GM23338 (cell line): Measurements from ENCODE around the gene HLA-B. TPM values are rescaled to one million over a fixed set of nuclear protein-coding genes. Genes with fewer than 3 reads are reported as not detected.

ENCODE experiments used
- ATAC-seq: fragments of 200-7000 bp; cut with Tn5 transposase; 3 replicates; pipeline ENCODE4 v1.9.1; 2020
- DNase-seq: peaks from one replicate; pipeline ENCODE4 v3.0.0-alpha.2; 2015; ENCODE audit warnings: low spot score
- H2AFZ ChIP-seq: fragments of 200-600 bp; sonication (generic); 2 replicates; pipeline ENCODE4 v1.8.0; 2016; ENCODE audit warnings: antibody characterized with exemption, mild to moderate bottlenecking, moderate library complexity
- H3F3A ChIP-seq: fragments of 200-600 bp; sonication (generic); replicated peaks from 2 replicates; pipeline ENCODE4 v1.8.0; 2017; ENCODE audit warnings: antibody characterized with exemption, mixed run types, low read depth
- H3K27ac ChIP-seq: fragments of 200-600 bp; sonication (generic); 2 replicates; pipeline ENCODE4 v1.6.1; 2016; ENCODE audit warnings: low read depth
- H3K27me3 ChIP-seq: fragments of 200-600 bp; sonication (generic); 2 replicates; pipeline ENCODE4 v1.8.0; 2016; ENCODE audit warnings: mild to moderate bottlenecking, mixed run types, moderate library complexity; ENCODE audit not compliant: insufficient read depth
- H3K36me3 ChIP-seq: fragments of 200-600 bp; sonication (generic); 2 replicates; pipeline ENCODE4 v1.8.0; 2016; ENCODE audit warnings: mild to moderate bottlenecking; ENCODE audit not compliant: insufficient read depth
- H3K4me1 ChIP-seq: fragments of 200-600 bp; sonication (generic); 2 replicates; pipeline ENCODE4 v1.8.0; 2016; ENCODE audit warnings: mild to moderate bottlenecking, moderate library complexity; ENCODE audit not compliant: insufficient read depth
- H3K4me2 ChIP-seq: fragments of 200-600 bp; sonication (generic); 2 replicates; pipeline ENCODE4 v1.7.1; 2017; ENCODE audit warnings: mixed run types
- H3K4me3 ChIP-seq: fragments of 200-600 bp; sonication (generic); 2 replicates; pipeline ENCODE4 v1.6.1; 2016; ENCODE audit warnings: mixed run types
- H3K79me2 ChIP-seq: fragments of 200-600 bp; sonication (generic); replicated peaks from 2 replicates; pipeline ENCODE4 v1.8.0; 2017; ENCODE audit warnings: mild to moderate bottlenecking; ENCODE audit not compliant: insufficient read depth
- H3K9me2 ChIP-seq: fragments of 200-600 bp; sonication (generic); 2 replicates; pipeline ENCODE4 v1.8.0; 2017; ENCODE audit not compliant: insufficient read depth
- H4K20me1 ChIP-seq: fragments of 200-600 bp; sonication (generic); replicated peaks from 2 replicates; pipeline ENCODE4 v1.8.0; 2017; ENCODE audit warnings: mild to moderate bottlenecking; ENCODE audit not compliant: insufficient read depth
- H3K27ac Mint-ChIP-seq: 2 replicates; pipeline ENCODE4 v1.8.0; 2020; ENCODE audit warnings: inconsistent platforms, mild to moderate bottlenecking, moderate library complexity, mixed read lengths
- H3K27me3 Mint-ChIP-seq: 3 replicates; pipeline ENCODE4 v1.8.0; 2022; ENCODE audit warnings: low read depth, mild to moderate bottlenecking, moderate library complexity, mixed read lengths, inconsistent platforms; ENCODE audit not compliant: insufficient read depth, poor library complexity
- H3K36me3 Mint-ChIP-seq: 3 replicates; pipeline ENCODE4 v1.8.0; 2021; ENCODE audit warnings: low read depth, mild to moderate bottlenecking, inconsistent platforms, moderate library complexity, mixed read lengths
- H3K4me1 Mint-ChIP-seq: 3 replicates; pipeline ENCODE4 v1.8.0; 2020; ENCODE audit warnings: mild to moderate bottlenecking, inconsistent platforms, mixed read lengths
- H3K4me3 Mint-ChIP-seq: 3 replicates; pipeline ENCODE4 v1.8.0; 2021; ENCODE audit warnings: moderate library complexity, mild to moderate bottlenecking, inconsistent platforms, mixed read lengths
- H3K9me3 Mint-ChIP-seq: 3 replicates; pipeline ENCODE4 v1.8.0; 2020; ENCODE audit warnings: moderate library complexity, mild to moderate bottlenecking, inconsistent platforms, mixed read lengths
- REST ChIP-seq: IDR thresholded peaks from one replicate; pipeline ENCODE4 v1.6.1; 2018; ENCODE audit warnings: antibody characterized with exemption; ENCODE audit not compliant: unreplicated experiment
- ZNF114 ChIP-seq: fragments of 250-450 bp; sonication (Bioruptor Pico); IDR thresholded peaks from 2 replicates; pipeline ENCODE4 v1.5.0; 2020; ENCODE audit warnings: mild to moderate bottlenecking, moderate library complexity
- polyA plus RNA-seq: library from polyadenylated mRNA; unstranded; fragments of >200 nt; fragmentation: Nextera tagmentation; extraction: Ambion mirVana; gene quantifications from 2 replicates; pipeline ENCODE4 v1.2.1, GENCODE V29; 2016
- total RNA-seq: library from RNA; depleted of rRNA; stranded (reverse); fragments of >200 nt; shearing (Covaris generic); gene quantifications from 2 replicates; pipeline ENCODE4 v1.2.3, GENCODE V29; 2014
- TF ChIP-seq, protein P1 (sequence below): fragments of 250-450 bp; sonication (Bioruptor Pico); IDR thresholded peaks from 2 replicates; pipeline ENCODE4 v1.5.0; 2020; ENCODE audit warnings: mild to moderate bottlenecking, moderate library complexity

HLA-B gene
- total and polyA plus RNA-seq, 2 experiments from 2014 or later, result 44.3 to 86.0 TPM

DNA sequence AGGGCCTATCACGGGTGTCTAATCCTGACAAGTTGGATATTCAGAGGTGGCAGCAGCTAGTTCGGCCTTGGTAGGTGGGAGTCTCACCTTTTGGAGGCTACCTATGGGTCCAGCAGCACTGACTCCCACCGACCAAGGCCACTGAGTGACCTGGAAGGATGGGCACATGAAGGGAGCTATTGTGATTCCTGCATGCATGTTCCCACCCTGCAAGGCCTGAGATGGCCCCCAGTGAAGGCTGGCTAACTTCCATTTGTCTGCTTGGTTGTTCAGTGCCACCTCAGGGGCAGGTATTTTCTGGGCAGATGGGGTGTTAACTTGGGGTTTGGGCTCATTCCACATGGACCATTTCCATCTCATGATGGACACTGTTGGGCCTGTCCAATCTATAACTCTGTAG is 28.1 kb upstream of the HLA-B start (continued):
- TF ChIP-seq, protein P1, sequence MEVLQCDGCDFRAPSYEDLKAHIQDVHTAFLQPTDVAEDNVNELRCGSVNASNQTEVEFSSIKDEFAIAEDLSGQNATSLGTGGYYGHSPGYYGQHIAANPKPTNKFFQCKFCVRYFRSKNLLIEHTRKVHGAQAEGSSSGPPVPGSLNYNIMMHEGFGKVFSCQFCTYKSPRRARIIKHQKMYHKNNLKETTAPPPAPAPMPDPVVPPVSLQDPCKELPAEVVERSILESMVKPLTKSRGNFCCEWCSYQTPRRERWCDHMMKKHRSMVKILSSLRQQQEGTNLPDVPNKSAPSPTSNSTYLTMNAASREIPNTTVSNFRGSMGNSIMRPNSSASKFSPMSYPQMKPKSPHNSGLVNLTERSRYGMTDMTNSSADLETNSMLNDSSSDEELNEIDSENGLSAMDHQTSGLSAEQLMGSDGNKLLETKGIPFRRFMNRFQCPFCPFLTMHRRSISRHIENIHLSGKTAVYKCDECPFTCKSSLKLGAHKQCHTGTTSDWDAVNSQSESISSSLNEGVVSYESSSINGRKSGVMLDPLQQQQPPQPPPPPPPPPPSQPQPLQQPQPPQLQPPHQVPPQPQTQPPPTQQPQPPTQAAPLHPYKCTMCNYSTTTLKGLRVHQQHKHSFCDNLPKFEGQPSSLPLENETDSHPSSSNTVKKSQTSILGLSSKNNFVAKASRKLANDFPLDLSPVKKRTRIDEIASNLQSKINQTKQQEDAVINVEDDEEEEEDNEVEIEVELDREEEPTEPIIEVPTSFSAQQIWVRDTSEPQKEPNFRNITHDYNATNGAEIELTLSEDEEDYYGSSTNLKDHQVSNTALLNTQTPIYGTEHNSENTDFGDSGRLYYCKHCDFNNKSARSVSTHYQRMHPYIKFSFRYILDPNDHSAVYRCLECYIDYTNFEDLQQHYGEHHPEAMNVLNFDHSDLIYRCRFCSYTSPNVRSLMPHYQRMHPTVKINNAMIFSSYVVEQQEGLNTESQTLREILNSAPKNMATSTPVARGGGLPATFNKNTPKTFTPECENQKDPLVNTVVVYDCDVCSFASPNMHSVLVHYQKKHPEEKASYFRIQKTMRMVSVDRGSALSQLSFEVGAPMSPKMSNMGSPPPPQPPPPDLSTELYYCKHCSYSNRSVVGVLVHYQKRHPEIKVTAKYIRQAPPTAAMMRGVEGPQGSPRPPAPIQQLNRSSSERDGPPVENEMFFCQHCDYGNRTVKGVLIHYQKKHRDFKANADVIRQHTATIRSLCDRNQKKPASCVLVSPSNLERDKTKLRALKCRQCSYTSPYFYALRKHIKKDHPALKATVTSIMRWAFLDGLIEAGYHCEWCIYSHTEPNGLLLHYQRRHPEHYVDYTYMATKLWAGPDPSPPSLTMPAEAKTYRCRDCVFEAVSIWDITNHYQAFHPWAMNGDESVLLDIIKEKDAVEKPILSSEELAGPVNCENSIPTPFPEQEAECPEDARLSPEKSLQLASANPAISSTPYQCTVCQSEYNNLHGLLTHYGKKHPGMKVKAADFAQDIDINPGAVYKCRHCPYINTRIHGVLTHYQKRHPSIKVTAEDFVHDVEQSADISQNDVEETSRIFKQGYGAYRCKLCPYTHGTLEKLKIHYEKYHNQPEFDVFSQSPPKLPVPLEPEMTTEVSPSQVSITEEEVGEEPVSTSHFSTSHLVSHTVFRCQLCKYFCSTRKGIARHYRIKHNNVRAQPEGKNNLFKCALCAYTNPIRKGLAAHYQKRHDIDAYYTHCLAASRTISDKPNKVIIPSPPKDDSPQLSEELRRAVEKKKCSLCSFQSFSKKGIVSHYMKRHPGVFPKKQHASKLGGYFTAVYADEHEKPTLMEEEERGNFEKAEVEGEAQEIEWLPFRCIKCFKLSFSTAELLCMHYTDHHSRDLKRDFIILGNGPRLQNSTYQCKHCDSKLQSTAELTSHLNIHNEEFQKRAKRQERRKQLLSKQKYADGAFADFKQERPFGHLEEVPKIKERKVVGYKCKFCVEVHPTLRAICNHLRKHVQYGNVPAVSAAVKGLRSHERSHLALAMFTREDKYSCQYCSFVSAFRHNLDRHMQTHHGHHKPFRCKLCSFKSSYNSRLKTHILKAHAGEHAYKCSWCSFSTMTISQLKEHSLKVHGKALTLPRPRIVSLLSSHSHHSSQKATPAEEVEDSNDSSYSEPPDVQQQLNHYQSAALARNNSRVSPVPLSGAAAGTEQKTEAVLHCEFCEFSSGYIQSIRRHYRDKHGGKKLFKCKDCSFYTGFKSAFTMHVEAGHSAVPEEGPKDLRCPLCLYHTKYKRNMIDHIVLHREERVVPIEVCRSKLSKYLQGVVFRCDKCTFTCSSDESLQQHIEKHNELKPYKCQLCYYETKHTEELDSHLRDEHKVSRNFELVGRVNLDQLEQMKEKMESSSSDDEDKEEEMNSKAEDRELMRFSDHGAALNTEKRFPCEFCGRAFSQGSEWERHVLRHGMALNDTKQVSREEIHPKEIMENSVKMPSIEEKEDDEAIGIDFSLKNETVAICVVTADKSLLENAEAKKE (CRISPR knock-in tag), result no peak
- TF ChIP-seq REST (no peak), ZNF114 (no peak)

GRCh38 chr6:31383149-31383548 is 26.2 kb upstream of the HLA-B start:
- DNase-seq, result no peak
- Histone ChIP-seq H3K9me2 (no peaks in the 10 kb centered on the region), H3K79me2 (no peaks in the 10 kb centered on the region), H2AFZ (no peak overlapping the region), H4K20me1 (no peaks in the 10 kb centered on the region), H3K4me3 (no peak overlapping the region), H3F3A (no peaks in the 10 kb centered on the region), H3K27me3 (no peaks in the 10 kb centered on the region), H3K4me2 (no peak overlapping the region), H3K4me1 (no peaks in the 10 kb centered on the region), H3K27ac (no peak overlapping the region), H3K36me3 (no peaks in the 10 kb centered on the region)
- Mint-ChIP-seq H3K27ac (no peak overlapping the region), H3K4me3 (no peak overlapping the region), H3K9me3 (no peaks in the 10 kb centered on the region), H3K36me3 (no peaks in the 10 kb centered on the region), H3K4me1 (peaks cover 8% of the 10 kb centered on the region), H3K27me3 (peaks cover 8% of the 10 kb centered on the region)
- no peak for ATAC-seq
- no peak for TF ChIP-seq ZNF114
